ENCODE measurements around the gene CCL26.

DNA sequence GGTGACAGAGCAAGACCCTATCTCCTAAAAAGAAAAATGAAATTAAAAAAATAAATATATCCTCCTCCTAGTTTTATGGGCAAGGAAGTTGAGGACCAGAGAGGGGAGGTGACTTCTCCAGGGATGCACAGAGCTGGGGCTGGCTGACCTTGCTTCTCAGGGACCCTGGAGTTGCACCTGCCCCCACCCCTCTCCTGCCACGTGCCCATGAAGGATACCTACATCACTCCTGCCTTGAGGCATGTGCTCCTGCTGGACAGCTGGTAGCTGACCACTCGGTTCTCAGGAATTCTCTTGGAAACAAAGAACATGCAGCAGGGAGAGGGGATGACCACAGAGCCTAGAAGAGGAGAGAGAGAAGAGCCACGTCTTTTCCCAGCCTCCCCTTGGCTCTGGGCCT lies 41.1 kb upstream of the CCL26 start:
- TF ChIP-seq, protein P1, sequence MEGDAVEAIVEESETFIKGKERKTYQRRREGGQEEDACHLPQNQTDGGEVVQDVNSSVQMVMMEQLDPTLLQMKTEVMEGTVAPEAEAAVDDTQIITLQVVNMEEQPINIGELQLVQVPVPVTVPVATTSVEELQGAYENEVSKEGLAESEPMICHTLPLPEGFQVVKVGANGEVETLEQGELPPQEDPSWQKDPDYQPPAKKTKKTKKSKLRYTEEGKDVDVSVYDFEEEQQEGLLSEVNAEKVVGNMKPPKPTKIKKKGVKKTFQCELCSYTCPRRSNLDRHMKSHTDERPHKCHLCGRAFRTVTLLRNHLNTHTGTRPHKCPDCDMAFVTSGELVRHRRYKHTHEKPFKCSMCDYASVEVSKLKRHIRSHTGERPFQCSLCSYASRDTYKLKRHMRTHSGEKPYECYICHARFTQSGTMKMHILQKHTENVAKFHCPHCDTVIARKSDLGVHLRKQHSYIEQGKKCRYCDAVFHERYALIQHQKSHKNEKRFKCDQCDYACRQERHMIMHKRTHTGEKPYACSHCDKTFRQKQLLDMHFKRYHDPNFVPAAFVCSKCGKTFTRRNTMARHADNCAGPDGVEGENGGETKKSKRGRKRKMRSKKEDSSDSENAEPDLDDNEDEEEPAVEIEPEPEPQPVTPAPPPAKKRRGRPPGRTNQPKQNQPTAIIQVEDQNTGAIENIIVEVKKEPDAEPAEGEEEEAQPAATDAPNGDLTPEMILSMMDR (IDR thresholded peaks at IDR 0.05) = no peak
- TF ChIP-seq POLR2A (IDR thresholded peaks at IDR 0.05) = no peak

Data from uterus (tissue), 2 donors.